Lower leg skin (tissue), 4 donors: ENCODE results near the gene MINDY2. TPM values are rescaled to one million over a fixed set of nuclear protein-coding genes. Genes with fewer than 3 reads are reported as not detected.
"Not testable (repeated sequence)": the region's sequence is repeated elsewhere in the genome, so short reads cannot be mapped to it uniquely, and the experiment has no call there.

ENCODE experiments used
- DNase-seq, 2 donors: peaks; one replicate each; pipeline ENCODE4 v3.0.0-alpha.2; 2019; ENCODE audit warnings: low spot score in 2 of 2
- H3K4me3 ChIP-seq: fragments of 200-600 bp; sonication (generic); 2 replicates; pipeline ENCODE4 v1.5.1; 2017; ENCODE audit warnings: mild to moderate bottlenecking, low read depth; ENCODE audit not compliant: poor library complexity, severe bottlenecking
- POLR2A ChIP-seq, 2 donors: fragments of 450-650 bp; IDR thresholded peaks; one replicate each; pipeline ENCODE4 v1.6.1; 2016 to 2017; ENCODE audit warnings: antibody characterized with exemption in 2 of 2, mild to moderate bottlenecking in 1 of 2, moderate library complexity in 1 of 2
- WGBS, 2 donors: methylation state at CpG; one replicate each; pipeline ENCODE4 v1.1.5; 2018; 5-methylcytosine and 5-hydroxymethylcytosine counted together
- intact Hi-C: fragments of 100-400 bp; cut with DNase I; formaldehyde crosslinking; loops from one replicate; pipeline ENCODE4 v1.15.0; 2023; ENCODE audit warnings: low total_unique reads
- total RNA-seq, 4 donors: library from RNA; depleted of rRNA; stranded (reverse); fragments of >200 nt; gene quantifications; one replicate each; pipeline ENCODE4 v1.1.0, GENCODE V29; 2016
- TF ChIP-seq, protein P1 (sequence below), 3 donors: fragments of 450-650 bp; IDR thresholded peaks; one replicate each; pipeline ENCODE4 v1.5.1; 2016; ENCODE audit warnings: antibody characterized with exemption in 3 of 3, mild to moderate bottlenecking in 3 of 3, moderate library complexity in 2 of 3

Gene MINDY2
- total RNA-seq, 4 donors from 2014 or later = 17.9 to 30.5 (median 23.4) TPM

DNA sequence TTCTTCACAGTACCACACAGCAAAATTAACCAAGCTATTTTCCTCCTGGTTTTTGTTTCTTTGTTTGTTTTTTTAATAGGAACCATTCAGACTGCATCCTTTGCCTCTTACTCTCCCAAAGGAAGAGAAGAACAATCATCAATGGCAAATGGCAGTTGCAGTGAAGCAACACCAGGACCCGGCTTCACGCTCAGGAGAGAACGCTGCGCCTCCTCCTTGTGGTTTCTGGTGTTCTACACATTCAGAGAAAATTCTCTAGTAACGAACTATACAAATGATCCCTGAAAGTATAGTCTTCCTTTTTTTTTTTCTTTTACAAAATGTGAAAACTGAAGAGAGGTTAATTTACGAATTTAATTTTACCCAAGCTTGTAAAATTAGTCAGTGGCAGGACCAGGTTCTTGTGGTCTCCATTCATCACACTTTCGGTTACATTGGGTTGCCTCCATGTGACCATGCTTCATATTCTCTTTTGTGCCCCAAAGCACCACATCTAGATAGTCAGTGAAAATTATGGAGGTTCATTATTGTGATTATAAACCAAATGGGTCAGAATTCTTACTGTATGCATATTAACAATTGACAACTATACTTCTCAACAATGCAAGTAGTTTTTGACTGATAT lies 10.6 kb upstream of the MINDY2 start:
- WGBS, 2 donors = 80 to 84% methylated on average over 7 of the region's 7 CpGs
- DNase-seq = no peak
- intact Hi-C loops = no loop called here
- TF ChIP-seq, protein P1, sequence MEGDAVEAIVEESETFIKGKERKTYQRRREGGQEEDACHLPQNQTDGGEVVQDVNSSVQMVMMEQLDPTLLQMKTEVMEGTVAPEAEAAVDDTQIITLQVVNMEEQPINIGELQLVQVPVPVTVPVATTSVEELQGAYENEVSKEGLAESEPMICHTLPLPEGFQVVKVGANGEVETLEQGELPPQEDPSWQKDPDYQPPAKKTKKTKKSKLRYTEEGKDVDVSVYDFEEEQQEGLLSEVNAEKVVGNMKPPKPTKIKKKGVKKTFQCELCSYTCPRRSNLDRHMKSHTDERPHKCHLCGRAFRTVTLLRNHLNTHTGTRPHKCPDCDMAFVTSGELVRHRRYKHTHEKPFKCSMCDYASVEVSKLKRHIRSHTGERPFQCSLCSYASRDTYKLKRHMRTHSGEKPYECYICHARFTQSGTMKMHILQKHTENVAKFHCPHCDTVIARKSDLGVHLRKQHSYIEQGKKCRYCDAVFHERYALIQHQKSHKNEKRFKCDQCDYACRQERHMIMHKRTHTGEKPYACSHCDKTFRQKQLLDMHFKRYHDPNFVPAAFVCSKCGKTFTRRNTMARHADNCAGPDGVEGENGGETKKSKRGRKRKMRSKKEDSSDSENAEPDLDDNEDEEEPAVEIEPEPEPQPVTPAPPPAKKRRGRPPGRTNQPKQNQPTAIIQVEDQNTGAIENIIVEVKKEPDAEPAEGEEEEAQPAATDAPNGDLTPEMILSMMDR (IDR thresholded peaks at IDR 0.05) = no peak
- no peak for TF ChIP-seq POLR2A (IDR thresholded peaks at IDR 0.05)
- no peak overlapping the region for H3K4me3 ChIP-seq

DNA sequence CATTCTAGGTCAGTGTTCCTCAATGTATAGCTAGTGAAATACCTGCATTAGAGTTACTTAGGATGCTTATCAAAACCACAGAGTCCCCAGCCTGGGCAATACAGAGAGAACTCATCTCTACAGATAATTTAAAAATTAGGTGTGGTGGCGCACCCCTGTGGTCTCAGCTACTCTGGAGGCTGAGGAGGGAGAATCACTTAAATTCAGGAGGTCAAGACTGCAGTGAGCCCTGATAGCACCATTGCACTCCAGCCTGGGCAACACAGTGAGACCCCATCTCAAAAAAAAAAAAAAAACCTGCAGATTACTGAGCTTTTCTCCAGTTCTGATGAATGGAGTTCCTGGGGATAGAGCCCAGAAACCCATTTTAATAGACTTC lies 10.1 kb upstream of the MINDY2 start:
- TF ChIP-seq, protein P1 (IDR thresholded peaks at IDR 0.05) = no peak
- TF ChIP-seq POLR2A (IDR thresholded peaks at IDR 0.05) = no peak
- WGBS, 2 donors = 88 to 95% methylated on average over 1 of the region's 1 CpG
- no peak overlapping the region for H3K4me3 ChIP-seq
- no peak for DNase-seq
- intact Hi-C loops = no loop called here

DNA sequence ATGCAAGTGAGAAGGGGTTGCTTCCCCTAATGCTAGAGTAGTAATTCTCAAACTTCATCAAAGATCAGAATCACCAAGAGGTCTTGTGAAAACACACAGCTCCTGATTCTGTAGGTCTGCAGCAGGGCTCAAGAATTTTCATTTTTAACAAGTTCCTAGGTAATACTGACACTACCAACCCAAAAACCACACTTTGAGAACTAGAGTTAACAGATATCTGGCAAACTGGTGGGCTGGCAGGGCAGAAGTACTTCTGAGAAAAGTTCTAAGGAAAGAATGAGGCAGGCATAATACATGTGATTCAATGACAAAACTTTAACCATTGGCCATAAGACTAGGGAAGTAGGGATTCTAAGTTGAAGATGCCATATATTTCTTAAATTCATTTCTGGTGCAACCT lies 8.8 kb upstream of the MINDY2 start:
- intact Hi-C loops = no loop called here
- TF ChIP-seq POLR2A (IDR thresholded peaks at IDR 0.05) = no peak
- TF ChIP-seq, protein P1 (IDR thresholded peaks at IDR 0.05) = no peak
- no peak for DNase-seq

DNA sequence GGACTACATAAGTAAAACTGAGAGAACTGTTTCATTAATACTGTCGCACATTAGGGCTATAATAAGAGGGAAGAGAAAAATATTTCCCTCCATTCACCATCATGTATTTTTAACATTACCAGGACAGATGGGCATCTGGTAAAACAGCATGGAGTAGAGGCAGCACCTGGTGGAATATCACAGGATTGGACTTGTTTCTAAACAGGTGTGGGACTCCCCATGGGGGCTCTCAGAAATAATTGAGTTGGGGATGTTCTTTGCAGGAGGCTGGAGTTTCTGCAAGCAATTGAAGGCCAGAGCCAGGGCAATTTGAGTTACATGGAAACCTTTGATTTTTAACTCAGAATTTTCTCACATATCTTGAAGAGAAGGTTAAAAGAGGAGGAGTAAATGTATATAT lies 8.4 kb upstream of the MINDY2 start:
- WGBS, 2 donors = 98 to 100% methylated on average over 1 of the region's 1 CpG

More for the DNA sequence above, 8.8 kb upstream of the MINDY2 start:
- H3K4me3 ChIP-seq = no peak overlapping the region

DNA sequence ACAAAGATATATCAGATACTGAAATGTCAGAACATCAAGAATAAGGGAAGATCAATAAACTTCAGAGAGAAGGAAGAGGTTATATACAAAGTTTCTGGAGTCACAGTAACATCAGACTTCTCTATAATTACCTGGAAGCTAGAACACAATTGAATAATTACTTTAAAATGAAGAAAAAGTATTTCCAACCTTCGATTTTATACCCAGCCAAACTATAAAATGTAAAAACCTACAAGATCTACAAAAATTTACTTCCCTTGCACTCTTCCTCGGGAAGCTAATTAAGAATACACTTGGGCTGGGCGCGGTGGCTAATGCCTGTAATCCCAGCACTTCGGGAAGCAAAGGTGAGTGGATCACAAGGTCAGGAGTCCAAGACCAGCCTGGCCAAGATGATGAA lies 6.6 kb upstream of the MINDY2 start:
- intact Hi-C loops = no loop called here
- TF ChIP-seq POLR2A (IDR thresholded peaks at IDR 0.05) = no peak
- TF ChIP-seq, protein P1 (IDR thresholded peaks at IDR 0.05) = no peak
- DNase-seq = no peak
- H3K4me3 ChIP-seq = no peak overlapping the region
- WGBS, 2 donors = 92 to 95% methylated on average over 5 of the region's 5 CpGs

More for the DNA sequence above, 8.4 kb upstream of the MINDY2 start:
- no peak for DNase-seq
- TF ChIP-seq, protein P1 (IDR thresholded peaks at IDR 0.05) = no peak
- no peak for TF ChIP-seq POLR2A (IDR thresholded peaks at IDR 0.05)
- no peak overlapping the region for H3K4me3 ChIP-seq
- intact Hi-C loops = no loop called here

DNA sequence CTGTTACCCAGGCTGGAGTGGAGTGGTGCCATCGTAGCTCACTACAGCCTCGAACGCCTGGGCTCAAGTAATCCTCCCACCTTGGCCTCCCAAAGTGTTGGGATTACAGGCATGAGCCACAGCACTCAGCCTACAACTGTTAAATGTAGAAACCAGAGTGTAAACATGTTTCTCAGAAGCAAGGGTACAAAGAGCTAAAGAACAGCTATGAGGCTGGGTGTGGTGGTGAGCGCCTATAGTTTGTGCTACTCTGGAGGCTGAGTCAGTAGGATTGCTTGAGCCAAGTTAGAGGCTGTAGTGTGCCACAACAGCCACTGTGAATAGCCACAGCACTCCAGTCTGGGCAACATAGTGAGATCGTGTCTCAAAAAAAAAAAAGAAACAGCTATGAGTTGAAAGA lies 4.8 kb upstream of the MINDY2 start:
- H3K4me3 ChIP-seq = no peak overlapping the region
- DNase-seq = no peak
- intact Hi-C loops = loop anchor here (5.0 kb wide), 1 partner anchor 649 kb away; no protein-coding TSS in a partner anchor
- WGBS, 2 donors = 92 to 94% methylated on average over 5 of the region's 5 CpGs
- no peak for TF ChIP-seq POLR2A (IDR thresholded peaks at IDR 0.05)
- TF ChIP-seq, protein P1 (IDR thresholded peaks at IDR 0.05) = no peak

DNA sequence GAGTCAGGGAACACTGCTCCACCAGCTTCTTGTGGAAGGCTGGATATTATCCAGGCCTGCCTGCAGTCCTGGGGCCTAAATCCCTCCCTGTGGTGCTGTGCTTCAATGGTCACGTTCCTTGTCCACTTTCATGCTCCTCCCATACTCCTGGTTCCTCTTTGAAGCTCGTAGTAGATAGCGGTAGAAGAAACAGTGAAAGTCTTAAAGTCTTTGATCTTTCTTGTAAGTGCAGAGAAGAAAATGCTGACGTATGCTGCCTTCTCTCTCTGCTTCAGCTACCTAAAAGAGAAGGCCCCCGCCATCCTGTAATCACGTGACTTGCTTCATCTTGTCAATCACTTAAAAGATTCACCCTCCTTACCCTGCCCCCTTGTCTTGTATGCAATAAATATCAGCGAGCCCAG lies 2.5 kb upstream of the MINDY2 start:
- intact Hi-C loops = loop anchor here (5.0 kb wide), 1 partner anchor 651 kb away; no protein-coding TSS in a partner anchor
- H3K4me3 ChIP-seq, DNase-seq: not testable (repeated sequence)
- WGBS, 2 donors = 91 to 96% methylated on average over 7 of the region's 7 CpGs
